HK-2 (cell line): Measurements from ENCODE around the gene RPL26.
A peak's percentile ranks its signal among the peaks of the same experiment; 100 is the strongest.
"Not testable (repeated sequence)": the region's sequence is repeated elsewhere in the genome, so short reads cannot be mapped to it uniquely, and the experiment has no call there.

Source experiments
- DNase-seq: peaks from one replicate; pipeline ENCODE4 v3.0.0-alpha.2; 2018; ENCODE audit not compliant: unreplicated experiment

The RPL26 gene

GRCh38 chr17:8394497-8394896 lies 11.5 kb upstream of the RPL26 start:
- not testable (repeated sequence) for DNase-seq

DNA sequence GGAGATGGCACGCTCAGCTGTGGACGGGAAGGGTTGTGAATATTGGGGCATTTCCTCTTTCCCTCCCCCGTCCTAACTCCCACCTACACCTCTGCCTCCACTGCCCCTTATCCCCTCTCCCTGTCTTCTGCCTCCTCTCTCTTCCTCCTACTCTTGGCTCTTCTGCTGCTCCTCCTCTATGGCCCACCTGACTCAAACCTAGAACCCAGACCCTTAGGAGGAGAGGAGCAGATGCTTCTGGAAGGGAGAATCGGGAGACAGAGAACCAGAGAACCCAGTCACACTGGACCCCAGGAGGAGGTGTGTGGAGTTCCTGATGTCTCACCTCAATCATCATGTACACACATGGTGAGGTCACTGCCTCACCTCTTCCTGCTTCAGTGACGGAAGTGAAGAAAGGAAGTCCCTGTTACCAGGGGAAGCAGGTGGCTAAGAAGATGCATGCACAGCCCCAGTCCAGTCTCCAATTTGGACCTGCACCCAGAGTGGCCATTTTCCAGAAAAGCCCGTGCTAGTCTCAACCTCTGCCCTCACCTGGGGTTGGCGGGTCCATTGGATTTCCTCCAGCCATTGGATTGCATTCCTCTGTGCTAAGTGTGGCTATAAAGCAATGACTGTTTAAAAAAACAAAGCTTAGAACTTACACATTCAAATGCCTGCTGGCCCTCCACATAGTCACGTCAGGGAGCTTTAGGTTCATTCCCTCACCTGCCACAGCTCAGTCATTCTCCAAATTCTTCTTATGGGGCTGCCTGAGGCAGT lies 10.7 kb upstream of the RPL26 start:
- DNase-seq, result no peak

- no peak for DNase-seq
These were observed 9.9 kb upstream of the RPL26 start for GRCh38 chr17:8392674-8393469.

DNA sequence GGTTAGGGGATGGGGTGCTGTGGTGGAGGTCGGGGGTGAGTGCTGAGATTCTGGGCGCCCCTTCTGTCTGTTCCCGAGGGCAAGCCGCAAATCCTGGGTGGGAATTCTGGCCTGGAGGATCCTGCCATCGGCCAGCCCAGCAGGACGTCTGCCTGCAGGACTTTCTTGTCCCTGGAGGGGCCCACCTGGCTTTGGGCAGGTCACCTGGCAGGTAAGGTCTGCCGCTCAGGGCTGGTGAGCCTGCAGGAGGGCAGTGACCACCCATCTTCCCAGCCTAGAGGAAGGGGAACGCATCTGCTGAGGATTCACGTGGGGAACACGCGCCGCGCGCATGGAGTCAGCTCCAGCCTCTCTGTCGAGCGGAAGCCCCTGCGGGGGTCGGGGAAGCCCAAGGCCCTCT lies 9.3 kb upstream of the RPL26 start:
- DNase-seq, result no peak

- no peak for DNase-seq
These were observed 8.7 kb upstream of the RPL26 start for GRCh38 chr17:8391711-8392110.

- no peak for DNase-seq
These were observed 5.1 kb upstream of the RPL26 start for GRCh38 chr17:8387914-8388651.

DNA sequence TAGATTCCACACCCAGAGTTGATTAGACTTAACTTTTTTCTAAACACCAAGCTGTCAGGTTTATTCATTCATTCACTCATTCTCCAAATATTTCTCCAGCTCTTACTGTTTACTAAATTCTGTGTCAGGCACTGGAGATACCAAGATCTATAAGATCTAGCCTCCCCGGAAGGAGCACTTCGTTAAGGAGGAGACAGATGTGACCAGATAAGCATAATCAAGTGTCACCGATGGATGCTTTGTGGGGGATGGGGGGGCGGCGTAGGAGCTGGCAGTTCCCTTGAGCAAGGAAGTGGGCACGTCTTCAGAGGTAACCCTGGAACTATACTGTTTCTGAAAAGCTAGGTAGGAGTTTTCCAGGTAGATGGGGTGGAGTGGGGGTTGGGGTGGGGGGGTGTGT lies 3.8 kb upstream of the RPL26 start:
- DNase-seq, result no peak

GRCh38 chr17:8384801-8385378 lies 1.9 kb upstream of the RPL26 start:
- DNase-seq, result peak; percentile 81

DNA sequence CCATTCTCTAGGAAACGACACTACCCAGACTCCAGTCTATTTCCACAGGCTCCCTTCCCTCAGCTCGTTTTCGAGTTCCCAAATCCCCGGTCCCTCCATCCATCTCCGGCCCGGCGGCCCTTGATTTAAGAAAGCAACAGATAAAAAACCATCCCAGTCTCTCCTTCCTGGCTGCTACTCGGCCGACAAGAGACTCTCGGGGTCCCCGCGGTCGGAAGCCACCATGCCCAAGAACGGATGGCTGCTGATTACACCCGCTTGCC lies 182 bp downstream of the RPL26 start:
- DNase-seq, result no peak

GRCh38 chr17:8382052-8382879 lies 727 bp downstream of the RPL26 start:
- no peak for DNase-seq

GRCh38 chr17:8380049-8380448 lies 2.9 kb downstream of the RPL26 start:
- DNase-seq, result no peak

DNA sequence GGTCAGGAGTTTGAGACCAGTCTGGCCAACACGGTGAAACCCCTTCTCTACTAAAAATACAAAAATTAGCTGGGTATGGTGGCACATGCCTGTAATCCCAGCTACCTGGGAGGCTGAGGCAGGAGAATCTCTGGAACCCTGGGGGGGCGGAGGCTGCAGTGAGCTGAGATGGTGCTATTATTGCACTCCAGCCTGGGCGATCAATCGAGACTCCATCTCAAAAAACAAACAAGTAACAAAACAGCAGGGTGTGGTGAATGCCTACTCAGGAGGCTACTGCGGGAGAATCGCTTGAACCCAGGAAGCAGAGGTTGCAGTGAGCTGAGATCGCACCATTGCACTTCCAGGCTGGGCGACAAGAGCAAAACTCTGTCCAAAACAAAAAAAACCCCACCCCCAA lies 4.9 kb downstream of the RPL26 start:
- DNase-seq, result not testable (repeated sequence)

DNA sequence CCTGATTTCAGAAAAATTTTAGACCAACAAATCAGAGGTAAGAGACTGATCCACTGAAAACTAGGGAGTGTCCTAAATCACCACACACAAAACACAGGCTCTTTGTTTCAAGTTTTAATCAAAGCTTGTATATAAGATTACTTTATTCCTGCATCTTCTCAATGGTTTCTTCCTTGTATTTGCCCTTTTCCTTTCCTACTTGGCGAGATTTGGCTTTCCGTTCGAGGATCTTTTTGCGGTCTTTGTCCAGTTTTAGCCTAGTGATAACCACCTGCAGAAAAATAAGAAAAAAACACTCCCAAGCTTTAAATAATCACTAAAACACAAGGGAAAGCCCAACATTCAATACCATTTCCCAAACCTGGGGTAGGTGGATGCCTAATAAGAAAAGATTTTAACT lies 5.6 kb downstream of the RPL26 start:
- no peak for DNase-seq

- DNase-seq, result peak; percentile 96
These were observed 6.5 kb downstream of the RPL26 start, which contains the start of gene KRABD2 for GRCh38 chr17:8376271-8377067. Gene KRABD2 (minus strand): TSS chr17:8376704.

DNA sequence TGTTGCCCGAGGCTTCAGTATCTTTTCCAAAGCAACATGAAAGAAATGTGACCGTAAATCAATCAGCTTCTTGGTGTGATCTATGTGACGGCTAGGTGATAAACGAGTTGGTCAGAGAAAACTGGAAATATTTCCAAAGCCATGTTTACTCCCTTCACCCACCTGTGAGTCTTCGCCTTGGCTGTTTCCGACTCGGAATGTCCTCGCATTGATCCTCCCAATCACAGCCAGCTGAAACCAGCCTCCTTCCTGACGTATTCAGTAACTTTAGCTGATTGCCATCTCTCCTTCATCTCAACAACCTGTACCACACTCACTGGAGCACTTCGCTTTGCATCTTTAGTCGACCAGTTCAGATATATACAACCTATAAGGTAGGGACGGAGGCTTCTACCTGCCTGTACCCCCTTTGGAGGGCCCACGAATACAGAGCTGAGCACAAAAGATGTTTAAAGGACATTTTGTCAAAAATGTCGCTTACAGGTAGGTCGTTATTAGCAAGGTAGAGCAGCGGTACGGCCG lies 7.2 kb downstream of the RPL26 start:
- DNase-seq, result no peak

- DNase-seq, result not testable (repeated sequence)
These were observed 9.1 kb downstream of the RPL26 start for GRCh38 chr17:8373856-8374255.

DNA sequence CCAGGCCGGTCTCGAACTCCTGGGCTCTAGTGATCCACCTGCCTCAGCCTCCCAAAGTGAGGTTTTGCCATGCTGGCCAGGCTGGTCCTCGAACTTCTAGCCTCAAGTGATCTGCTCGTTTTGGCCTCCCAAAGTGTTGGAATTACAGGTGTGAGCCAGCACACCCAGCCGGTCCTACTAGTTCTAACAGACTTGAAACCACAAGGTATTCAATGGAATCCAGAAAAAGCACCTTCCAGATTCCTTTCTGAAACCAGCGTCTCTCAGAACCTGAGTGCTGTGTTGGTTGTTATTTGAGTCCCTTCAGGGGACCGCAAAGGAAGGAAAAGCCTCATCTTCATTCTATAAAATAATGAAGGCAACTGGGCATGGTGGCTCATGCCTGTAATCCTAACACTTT lies 10.6 kb downstream of the RPL26 start:
- no peak for DNase-seq

DNA sequence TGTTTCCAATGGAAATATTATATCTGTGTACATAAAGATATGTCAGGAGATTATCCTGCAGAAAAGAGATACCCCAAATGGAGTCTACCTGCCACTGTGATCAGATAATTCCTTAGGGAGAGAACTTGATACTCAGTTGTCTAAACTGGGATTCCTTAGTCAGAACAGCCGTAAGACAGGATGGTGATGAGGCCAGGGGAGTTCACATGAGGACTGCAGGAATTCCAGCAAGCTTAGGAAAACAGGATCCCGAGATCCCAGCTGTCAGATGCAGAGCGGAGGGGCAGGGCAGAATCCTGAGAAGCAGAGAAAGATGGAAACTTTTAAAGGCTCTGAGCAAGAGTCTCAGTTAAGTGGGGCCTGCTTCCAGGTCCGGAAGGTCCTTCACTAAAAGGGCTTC lies 11.2 kb downstream of the RPL26 start:
- DNase-seq, result no peak

DNA sequence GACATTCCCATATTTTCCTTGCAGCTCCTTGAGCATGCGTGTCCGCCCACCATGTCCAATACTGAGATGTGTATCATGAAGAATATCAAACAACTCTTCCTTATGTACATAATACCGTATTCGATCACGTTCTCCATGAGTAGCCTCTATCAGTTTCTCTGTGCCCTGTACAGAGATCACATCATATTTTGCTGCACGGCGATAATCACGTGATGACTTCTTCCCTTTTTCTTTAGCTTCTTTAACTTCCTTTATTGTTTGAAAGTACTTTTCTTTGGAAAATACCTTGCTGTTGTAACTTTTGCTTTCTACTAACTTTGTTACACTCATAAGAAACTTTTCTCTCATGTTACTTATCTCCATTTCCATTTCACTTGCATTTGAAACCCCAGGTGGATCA lies 13.0 kb downstream of the RPL26 start:
- no peak for DNase-seq

DNA sequence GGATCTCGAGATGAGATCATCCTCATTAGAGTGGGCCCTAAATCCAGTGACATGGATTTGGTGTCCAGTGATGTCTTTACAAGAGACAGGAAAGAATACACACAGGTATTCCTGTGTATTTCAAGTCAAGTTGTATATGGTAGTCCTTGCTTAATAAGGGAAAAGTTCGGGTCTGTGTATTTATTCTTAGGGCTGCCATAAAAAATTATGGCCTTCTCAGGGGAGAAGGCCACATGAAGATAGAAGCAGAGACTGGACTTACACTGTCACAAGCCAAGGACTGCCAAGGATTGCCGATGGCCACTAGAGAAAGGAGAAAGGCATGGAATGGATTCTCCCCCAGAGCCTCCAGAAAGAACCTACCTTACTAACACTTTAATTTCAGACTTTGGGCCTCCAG lies 14.8 kb downstream of the RPL26 start:
- DNase-seq, result no peak
